ENCODE data around the gene DKC1.

DKC1 gene

DNA sequence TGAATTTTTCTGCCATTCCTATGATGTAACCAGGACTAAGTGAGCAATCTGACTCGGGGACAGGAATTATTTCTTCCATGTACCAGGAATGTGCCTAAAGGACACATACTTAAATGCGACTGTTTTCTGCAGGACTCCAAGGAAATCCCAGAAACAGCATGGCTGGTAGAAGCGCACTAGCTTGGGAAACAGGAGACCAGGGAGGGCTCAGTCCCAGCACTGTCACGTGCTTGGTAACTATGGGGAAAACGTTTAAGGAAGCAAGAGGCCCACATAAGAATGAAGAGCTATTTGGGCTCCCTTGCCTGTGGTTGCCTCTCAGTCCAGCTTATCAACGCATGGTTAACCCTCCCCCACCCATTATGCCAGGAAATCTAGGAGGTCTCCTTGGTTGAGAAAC lies 23.1 kb downstream of the DKC1 start:
- TF ChIP-seq, protein P1, sequence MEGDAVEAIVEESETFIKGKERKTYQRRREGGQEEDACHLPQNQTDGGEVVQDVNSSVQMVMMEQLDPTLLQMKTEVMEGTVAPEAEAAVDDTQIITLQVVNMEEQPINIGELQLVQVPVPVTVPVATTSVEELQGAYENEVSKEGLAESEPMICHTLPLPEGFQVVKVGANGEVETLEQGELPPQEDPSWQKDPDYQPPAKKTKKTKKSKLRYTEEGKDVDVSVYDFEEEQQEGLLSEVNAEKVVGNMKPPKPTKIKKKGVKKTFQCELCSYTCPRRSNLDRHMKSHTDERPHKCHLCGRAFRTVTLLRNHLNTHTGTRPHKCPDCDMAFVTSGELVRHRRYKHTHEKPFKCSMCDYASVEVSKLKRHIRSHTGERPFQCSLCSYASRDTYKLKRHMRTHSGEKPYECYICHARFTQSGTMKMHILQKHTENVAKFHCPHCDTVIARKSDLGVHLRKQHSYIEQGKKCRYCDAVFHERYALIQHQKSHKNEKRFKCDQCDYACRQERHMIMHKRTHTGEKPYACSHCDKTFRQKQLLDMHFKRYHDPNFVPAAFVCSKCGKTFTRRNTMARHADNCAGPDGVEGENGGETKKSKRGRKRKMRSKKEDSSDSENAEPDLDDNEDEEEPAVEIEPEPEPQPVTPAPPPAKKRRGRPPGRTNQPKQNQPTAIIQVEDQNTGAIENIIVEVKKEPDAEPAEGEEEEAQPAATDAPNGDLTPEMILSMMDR (IDR thresholded peaks at IDR 0.05; ENCODE audit: borderline replicate concordance, insufficient read depth, low read depth, low read length): no peak
- no peak overlapping the region for H3K4me3 ChIP-seq (ENCODE audit: low read depth, low read length)

DNA sequence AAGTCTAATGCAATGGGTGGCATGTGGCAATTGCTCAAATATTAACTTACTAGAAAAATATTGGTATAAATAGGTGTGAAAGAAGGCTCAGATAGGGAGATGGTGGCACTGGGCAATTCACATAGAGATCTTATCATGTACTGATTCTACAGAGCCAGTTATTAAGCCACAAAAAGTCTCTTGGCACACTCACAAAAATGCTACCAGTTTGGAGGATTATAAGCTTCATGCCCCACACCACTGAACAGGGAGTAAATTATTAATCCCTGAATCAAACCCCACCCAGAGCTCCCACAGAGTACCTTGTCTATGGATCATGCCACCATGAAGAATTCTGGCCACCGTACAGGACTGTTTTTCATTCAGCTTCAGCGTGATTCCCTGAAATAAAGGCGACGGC lies 28.8 kb downstream of the DKC1 start:
- H3K4me3 ChIP-seq (ENCODE audit: low read depth, low read length): no peak overlapping the region

DNA sequence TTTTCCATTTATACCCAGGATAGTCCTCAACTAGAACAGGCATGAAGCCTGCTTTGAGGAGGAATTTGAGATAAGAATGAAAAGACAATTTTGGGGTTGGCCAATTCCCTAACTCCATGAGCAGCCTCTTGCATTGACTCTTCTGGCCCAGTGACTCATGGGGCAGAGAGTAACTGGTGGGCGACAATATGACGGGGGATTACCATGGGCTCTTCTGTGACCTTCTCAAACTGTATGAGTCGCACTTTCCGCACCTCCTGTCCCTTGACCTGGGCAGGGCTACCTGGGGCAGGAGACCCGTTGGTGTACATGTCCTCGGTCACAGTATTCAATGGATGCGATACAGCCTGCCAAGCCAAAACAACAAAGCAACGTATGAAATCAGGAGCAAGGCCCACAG lies 29.3 kb downstream of the DKC1 start:
- TF ChIP-seq, protein P1 (IDR thresholded peaks at IDR 0.05; ENCODE audit: borderline replicate concordance, insufficient read depth, low read depth, low read length): no peak
- no peak overlapping the region for H3K4me3 ChIP-seq (ENCODE audit: low read depth, low read length)

More for the DNA sequence above, 28.8 kb downstream of the DKC1 start:
- TF ChIP-seq, protein P1 (IDR thresholded peaks at IDR 0.05; ENCODE audit: borderline replicate concordance, insufficient read depth, low read depth, low read length): no peak

DNA sequence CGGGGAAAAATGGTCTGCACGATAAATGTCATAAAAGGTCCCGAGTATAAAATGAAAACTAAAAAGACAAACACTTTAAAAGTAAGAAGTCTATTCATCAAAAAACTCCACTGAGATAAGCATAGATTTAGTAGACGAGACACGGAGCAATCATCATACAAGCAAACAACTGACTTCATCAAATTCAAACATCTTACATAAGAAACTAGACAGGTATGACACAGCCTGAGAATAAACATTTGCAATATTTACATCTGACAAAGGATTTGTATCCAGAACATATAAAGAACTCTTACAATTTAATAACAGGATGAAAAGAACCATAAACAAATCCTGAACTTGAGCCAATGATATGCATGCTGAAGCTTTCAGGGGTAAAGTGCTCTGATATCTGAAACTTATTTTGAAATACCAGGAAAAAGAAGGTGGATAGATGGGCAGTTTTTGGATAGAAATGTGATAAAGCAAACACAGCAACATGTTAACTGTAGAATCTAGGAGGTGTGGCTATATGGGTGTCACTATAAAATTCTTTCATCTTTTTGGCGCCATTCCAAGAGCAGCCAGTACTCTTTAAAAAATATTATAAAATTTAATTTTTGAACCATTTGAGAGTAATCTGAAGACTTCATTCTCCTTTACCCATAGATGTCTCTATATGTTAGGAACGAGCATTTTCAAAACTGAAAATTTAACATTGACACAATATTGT lies 30.6 kb downstream of the DKC1 start:
- no peak overlapping the region for H3K4me3 ChIP-seq (ENCODE audit: low read depth, low read length)
- TF ChIP-seq, protein P1 (IDR thresholded peaks at IDR 0.05; ENCODE audit: borderline replicate concordance, insufficient read depth, low read depth, low read length): no peak

DNA sequence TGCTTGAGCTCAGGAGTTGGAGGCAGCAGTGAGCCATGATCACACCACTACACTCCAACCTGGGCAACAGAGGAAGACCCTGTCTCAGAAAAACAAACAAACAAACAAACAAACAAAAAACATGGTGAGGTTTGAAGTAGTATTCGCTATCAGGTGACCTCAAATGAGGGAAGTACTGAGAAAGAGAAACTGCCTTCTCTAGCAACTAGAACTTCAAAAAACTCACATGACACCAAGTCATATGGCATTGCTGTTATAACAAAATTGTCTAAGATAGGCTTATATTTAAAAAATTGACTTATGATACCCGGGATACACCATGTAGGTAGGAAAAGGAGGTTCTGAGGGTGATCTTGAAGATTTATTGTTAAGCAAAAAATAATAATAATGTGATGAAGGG lies 32.4 kb downstream of the DKC1 start:
- TF ChIP-seq, protein P1 (IDR thresholded peaks at IDR 0.05; ENCODE audit: borderline replicate concordance, insufficient read depth, low read depth, low read length): no peak
- H3K4me3 ChIP-seq (ENCODE audit: low read depth, low read length): no peak overlapping the region

DNA sequence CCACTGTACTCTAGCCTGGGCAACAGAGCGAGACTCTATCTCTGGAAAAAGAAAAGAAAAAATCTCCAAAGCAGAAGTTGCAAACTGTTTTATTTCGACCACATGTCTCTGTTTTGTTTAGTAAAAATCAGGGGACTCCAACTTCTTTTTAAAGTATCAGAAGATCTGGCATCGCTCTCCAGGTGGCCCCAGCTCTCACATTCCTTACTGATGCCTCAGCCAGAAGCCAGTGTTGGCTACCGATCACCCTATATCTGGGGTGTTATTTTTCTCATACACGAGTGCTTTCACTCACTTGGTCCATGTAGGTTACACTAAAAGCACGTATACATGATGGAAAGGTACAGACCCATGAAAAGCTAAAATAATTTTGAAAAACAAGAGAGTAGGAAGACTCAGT lies 34.3 kb downstream of the DKC1 start:
- no peak overlapping the region for H3K4me3 ChIP-seq (ENCODE audit: low read depth, low read length)
- TF ChIP-seq, protein P1 (IDR thresholded peaks at IDR 0.05; ENCODE audit: borderline replicate concordance, insufficient read depth, low read depth, low read length): no peak

Measured in GM12875 (cell line).